Neural cell (in vitro differentiated cells): Measurements from ENCODE around the gene GPC5.
"Not testable (repeated sequence)": the region's sequence is repeated elsewhere in the genome, so short reads cannot be mapped to it uniquely, and the experiment has no call there.

Source experiments
- EP300 ChIP-seq: fragments of 450-650 bp; conservative IDR thresholded peaks from 2 replicates; pipeline ENCODE4 v1.6.1; 2014; ENCODE audit warnings: antibody characterized with exemption, mild to moderate bottlenecking, moderate library complexity; ENCODE audit not compliant: poor library complexity, severe bottlenecking
- EZH2 ChIP-seq: fragments of 200-600, 300-800 bp; shearing (Covaris generic), sonication (generic); IDR thresholded peaks from 2 replicates; pipeline ENCODE4 v1.6.1; 2014; ENCODE audit warnings: antibody characterized with exemption, low read length, borderline replicate concordance, mild to moderate bottlenecking; ENCODE audit not compliant: insufficient read depth, poor library complexity, severe bottlenecking
- POLR2AphosphoS5 ChIP-seq: IDR thresholded peaks from 2 replicates; pipeline ENCODE4 v1.6.1; 2012
- RAD21 ChIP-seq: fragments of 450-650 bp; conservative IDR thresholded peaks from 2 replicates; pipeline ENCODE4 v1.6.1; 2014; ENCODE audit warnings: antibody characterized with exemption, mild to moderate bottlenecking, moderate library complexity
- SMC3 ChIP-seq: fragments of 450-650 bp; conservative IDR thresholded peaks from 2 replicates; pipeline ENCODE4 v1.6.1; 2014; ENCODE audit warnings: antibody characterized with exemption, mild to moderate bottlenecking, moderate library complexity; ENCODE audit not compliant: poor library complexity
- TAF1 ChIP-seq: IDR thresholded peaks from 2 replicates; pipeline ENCODE4 v1.6.1; 2012; ENCODE audit warnings: low read depth
- TF ChIP-seq, protein P1 (sequence below): fragments of 450-650 bp; IDR thresholded peaks from 2 replicates; pipeline ENCODE4 v1.5.1; 2014; ENCODE audit warnings: antibody characterized with exemption, mild to moderate bottlenecking, moderate library complexity; ENCODE audit not compliant: poor library complexity, severe bottlenecking
- TF ChIP-seq, protein P2 (sequence below): IDR thresholded peaks from 2 replicates; pipeline ENCODE4 v1.6.1; 2012; ENCODE audit warnings: borderline replicate concordance

DNA sequence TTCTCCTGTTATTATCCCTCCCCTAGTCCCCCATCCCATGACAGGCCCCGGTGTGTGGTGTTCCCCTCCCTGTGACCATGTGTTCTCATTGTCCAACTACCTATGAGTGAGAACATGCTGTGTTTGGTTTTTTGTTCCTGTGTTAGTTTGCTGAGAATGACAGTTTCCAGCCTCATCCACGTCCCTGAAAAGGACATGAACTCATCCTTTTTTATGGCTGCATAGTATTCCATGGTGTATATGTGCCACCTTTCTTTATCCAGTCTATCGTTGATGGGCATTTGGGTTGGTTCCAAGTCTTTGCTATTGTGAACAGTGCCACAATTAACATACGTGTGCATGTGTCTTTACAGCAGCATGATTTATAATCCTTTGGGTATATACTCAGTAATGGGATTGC lies 1297.4 kb downstream of the GPC5 start:
- TF ChIP-seq EZH2, RAD21, EP300, TAF1, POLR2AphosphoS5, SMC3: not testable (repeated sequence)
- TF ChIP-seq, protein P1, sequence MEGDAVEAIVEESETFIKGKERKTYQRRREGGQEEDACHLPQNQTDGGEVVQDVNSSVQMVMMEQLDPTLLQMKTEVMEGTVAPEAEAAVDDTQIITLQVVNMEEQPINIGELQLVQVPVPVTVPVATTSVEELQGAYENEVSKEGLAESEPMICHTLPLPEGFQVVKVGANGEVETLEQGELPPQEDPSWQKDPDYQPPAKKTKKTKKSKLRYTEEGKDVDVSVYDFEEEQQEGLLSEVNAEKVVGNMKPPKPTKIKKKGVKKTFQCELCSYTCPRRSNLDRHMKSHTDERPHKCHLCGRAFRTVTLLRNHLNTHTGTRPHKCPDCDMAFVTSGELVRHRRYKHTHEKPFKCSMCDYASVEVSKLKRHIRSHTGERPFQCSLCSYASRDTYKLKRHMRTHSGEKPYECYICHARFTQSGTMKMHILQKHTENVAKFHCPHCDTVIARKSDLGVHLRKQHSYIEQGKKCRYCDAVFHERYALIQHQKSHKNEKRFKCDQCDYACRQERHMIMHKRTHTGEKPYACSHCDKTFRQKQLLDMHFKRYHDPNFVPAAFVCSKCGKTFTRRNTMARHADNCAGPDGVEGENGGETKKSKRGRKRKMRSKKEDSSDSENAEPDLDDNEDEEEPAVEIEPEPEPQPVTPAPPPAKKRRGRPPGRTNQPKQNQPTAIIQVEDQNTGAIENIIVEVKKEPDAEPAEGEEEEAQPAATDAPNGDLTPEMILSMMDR, result not testable (repeated sequence)
- TF ChIP-seq, protein P2, sequence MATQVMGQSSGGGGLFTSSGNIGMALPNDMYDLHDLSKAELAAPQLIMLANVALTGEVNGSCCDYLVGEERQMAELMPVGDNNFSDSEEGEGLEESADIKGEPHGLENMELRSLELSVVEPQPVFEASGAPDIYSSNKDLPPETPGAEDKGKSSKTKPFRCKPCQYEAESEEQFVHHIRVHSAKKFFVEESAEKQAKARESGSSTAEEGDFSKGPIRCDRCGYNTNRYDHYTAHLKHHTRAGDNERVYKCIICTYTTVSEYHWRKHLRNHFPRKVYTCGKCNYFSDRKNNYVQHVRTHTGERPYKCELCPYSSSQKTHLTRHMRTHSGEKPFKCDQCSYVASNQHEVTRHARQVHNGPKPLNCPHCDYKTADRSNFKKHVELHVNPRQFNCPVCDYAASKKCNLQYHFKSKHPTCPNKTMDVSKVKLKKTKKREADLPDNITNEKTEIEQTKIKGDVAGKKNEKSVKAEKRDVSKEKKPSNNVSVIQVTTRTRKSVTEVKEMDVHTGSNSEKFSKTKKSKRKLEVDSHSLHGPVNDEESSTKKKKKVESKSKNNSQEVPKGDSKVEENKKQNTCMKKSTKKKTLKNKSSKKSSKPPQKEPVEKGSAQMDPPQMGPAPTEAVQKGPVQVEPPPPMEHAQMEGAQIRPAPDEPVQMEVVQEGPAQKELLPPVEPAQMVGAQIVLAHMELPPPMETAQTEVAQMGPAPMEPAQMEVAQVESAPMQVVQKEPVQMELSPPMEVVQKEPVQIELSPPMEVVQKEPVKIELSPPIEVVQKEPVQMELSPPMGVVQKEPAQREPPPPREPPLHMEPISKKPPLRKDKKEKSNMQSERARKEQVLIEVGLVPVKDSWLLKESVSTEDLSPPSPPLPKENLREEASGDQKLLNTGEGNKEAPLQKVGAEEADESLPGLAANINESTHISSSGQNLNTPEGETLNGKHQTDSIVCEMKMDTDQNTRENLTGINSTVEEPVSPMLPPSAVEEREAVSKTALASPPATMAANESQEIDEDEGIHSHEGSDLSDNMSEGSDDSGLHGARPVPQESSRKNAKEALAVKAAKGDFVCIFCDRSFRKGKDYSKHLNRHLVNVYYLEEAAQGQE, result not testable (repeated sequence)
